AG09309 (cell line): ENCODE data around the gene MTX2.

Experiments used
- DNase-seq: peaks from one replicate; pipeline ENCODE4 v3.0.0-alpha.2; 2010; ENCODE audit warnings: low read depth
- H3K4me3 ChIP-seq: 2 replicates; pipeline ENCODE4 v1.5.1; 2011; ENCODE audit warnings: mild to moderate bottlenecking, low read depth, low read length, moderate library complexity; ENCODE audit not compliant: control insufficient read depth
- TF ChIP-seq, protein P1 (sequence below): IDR thresholded peaks from 2 replicates; pipeline ENCODE4 v1.5.1; 2011; ENCODE audit warnings: mild to moderate bottlenecking, low read depth, low read length, inconsistent platforms; ENCODE audit not compliant: insufficient read depth, control insufficient read depth; ENCODE audit errors: missing control alignments

MTX2 gene

DNA sequence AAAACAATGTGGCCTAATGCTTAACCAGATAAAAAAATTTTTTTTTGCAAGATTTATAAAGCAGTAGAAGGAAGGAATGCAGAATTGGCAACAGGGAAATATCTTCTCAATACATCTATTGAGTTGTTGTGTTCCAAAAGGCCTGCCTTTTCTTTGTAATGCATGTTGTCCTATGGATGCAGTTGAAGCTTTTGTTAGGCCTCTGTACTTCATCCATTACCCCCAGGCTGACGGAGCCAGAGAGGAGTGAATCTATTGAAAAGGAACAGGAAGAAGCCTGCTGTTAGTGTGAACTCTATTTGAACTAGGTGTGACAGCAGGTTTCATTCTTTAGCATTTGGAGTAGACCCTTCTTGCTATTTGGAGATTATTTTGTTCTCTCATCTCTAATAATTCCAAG is 56.5 kb downstream of the MTX2 start:
- TF ChIP-seq, protein P1, sequence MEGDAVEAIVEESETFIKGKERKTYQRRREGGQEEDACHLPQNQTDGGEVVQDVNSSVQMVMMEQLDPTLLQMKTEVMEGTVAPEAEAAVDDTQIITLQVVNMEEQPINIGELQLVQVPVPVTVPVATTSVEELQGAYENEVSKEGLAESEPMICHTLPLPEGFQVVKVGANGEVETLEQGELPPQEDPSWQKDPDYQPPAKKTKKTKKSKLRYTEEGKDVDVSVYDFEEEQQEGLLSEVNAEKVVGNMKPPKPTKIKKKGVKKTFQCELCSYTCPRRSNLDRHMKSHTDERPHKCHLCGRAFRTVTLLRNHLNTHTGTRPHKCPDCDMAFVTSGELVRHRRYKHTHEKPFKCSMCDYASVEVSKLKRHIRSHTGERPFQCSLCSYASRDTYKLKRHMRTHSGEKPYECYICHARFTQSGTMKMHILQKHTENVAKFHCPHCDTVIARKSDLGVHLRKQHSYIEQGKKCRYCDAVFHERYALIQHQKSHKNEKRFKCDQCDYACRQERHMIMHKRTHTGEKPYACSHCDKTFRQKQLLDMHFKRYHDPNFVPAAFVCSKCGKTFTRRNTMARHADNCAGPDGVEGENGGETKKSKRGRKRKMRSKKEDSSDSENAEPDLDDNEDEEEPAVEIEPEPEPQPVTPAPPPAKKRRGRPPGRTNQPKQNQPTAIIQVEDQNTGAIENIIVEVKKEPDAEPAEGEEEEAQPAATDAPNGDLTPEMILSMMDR: no peak
- DNase-seq: no peak
- H3K4me3 ChIP-seq: no peak overlapping the region

DNA sequence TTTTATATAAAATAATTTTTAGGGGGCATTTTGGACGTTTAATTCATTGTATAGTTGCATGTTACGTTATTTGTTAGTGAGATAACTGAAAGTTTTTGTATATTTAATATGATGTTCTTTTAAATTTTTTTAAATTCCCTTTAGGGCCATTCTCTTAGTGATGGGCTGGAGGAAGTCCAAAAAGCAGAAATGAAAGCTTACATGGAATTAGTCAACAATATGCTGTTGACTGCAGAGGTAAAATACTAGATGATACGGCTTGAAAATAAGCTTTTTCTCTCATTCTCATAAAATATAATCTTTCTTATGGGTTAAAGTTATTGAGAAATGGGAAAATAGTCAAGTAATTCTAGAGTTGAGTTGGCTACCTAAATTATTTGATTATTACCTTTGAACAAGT is 58.9 kb downstream of the MTX2 start:
- no peak overlapping the region for H3K4me3 ChIP-seq
- TF ChIP-seq, protein P1: no peak
- DNase-seq: no peak

DNA sequence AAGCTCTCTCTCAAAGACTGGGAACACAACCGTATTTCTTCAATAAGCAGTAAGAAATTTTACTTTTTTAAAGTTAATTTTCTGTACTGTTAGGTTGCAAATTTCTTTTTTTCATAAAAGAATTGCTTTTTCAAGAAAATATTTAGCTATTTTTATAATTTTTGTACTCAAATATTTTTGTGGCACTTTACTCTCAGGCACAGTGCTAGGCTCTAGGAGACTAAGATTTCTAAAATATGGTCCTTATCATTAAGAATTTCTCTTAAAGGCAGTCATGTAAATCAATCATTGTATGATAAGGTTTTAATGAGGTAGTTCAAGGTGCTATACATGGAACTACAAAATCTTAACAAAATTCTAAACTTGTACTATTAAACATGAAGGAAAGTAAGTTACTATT is 61.4 kb downstream of the MTX2 start:
- H3K4me3 ChIP-seq: no peak overlapping the region
- no peak for DNase-seq
- TF ChIP-seq, protein P1: no peak

DNA sequence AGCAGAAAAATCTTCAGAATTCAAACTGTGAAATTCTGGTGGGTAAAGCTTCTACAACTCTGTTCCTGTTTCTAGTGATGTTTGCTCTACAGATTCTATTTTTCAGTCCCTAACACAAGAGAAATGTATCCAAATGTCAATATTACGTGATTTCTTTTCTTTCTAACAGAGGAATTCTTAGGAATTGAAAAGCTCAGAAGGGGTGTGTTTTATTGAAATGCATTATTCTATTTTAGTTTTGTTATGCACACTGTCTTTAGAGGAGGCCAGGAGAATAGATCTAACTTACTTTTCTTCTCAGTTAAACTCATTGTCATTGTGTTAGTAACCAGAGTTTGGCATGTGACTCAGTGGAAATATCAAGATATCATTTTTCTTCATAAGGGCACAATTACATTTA is 62.4 kb downstream of the MTX2 start:
- TF ChIP-seq, protein P1: no peak
- H3K4me3 ChIP-seq: no peak overlapping the region
- DNase-seq: no peak

DNA sequence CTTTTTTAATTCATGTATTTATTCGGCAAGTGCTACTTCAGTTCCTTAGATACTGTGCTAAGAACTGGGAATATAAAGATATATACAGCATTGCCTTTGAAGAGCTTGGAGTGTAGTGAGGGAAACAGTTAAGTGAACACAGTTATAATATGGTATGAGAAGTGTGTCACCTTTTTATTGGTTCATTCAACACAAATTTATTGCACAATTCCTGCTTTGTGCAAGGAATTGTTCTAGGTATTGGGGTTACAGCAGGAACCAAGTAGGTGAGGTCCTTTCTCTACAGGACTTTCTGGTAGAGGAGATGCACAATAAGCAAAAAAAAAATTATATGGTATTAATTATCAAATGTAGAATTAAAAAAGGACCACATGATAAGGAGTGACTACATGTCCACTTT is 65.5 kb downstream of the MTX2 start:
- H3K4me3 ChIP-seq: no peak overlapping the region
- TF ChIP-seq, protein P1: no peak
- no peak for DNase-seq

DNA sequence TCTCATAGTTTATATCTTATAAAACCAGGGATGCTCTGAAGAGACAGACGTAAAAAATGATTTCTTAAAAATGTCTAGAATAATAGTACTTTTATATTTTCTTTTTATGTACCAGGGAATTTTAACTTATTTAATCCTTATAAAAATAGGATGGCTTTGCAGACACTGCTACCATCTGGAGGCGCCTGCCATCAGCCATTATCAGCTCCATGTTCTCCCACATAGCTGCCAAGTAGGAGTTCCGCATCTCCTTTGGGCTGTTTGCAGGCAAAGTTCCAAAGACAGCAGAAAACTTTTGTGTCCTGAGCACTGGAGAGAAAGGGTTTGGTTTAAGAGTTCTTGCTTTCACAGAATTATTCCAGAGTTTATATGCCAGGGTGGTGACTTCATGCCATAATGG is 69.2 kb downstream of the MTX2 start:
- no peak overlapping the region for H3K4me3 ChIP-seq
- TF ChIP-seq, protein P1: no peak
- no peak for DNase-seq

DNA sequence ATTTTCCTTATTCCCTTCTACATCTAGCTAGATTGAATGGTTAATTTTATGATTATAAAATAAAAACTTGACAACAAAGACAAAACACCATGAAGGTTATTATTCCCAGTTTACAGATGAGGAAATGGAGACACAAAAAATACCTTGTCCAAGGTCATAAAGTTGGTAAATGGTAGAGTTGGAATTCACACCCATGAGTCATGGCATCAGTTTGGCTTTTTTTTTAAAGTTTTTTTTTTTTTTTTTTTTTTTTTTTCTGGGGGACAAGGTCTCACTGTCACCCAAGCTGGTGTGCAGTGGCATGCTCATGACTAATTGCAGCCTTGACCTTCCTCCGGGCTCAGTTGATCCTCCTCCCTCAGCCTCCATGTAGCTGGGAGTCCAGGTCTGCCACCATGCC is 70.0 kb downstream of the MTX2 start:
- no peak for DNase-seq
- no peak overlapping the region for H3K4me3 ChIP-seq
- TF ChIP-seq, protein P1: no peak
